WTC11 (cell line): Measurements from ENCODE around the gene GART. TPM values are rescaled to one million over a fixed set of nuclear protein-coding genes. Genes with fewer than 3 reads are reported as not detected.

ENCODE experiments used
- ATAC-seq: fragments of 200-7000 bp; cut with Tn5 transposase; 2 replicates; pipeline ENCODE4 v1.10.0; 2021; ENCODE audit warnings: mild to moderate bottlenecking, moderate library complexity
- CTCF ChIA-PET: fragments of 300-600 bp; sonication (Branson Sonifier 250); formaldehyde crosslinking; loops from one replicate; lab custom pipeline; 2021; ENCODE audit warnings: antibody characterized with exemption; lab: Charles Lee
- POLR2A ChIA-PET: fragments of 350-600 bp; sonication (Branson Sonifier 250); formaldehyde crosslinking; loops from one replicate; lab custom pipeline; 2021; ENCODE audit warnings: antibody characterized with exemption; lab: Charles Lee
- DNase-seq: peaks from one replicate; pipeline ENCODE4 v3.0.0; 2021; ENCODE audit warnings: low spot score
- H3K27ac Mint-ChIP-seq: 2 replicates; pipeline ENCODE4 v1.8.0; 2021; ENCODE audit warnings: mixed read lengths
- H3K27me3 Mint-ChIP-seq: 2 replicates; pipeline ENCODE4 v1.8.0; 2021; ENCODE audit warnings: low read depth, mild to moderate bottlenecking, moderate library complexity, mixed read lengths
- H3K36me3 Mint-ChIP-seq: 2 replicates; pipeline ENCODE4 v1.8.0; 2021; ENCODE audit warnings: mixed read lengths
- H3K4me1 Mint-ChIP-seq: 2 replicates; pipeline ENCODE4 v1.8.0; 2022; ENCODE audit warnings: mixed read lengths
- H3K4me3 Mint-ChIP-seq: 2 replicates; pipeline ENCODE4 v1.8.0; 2021; ENCODE audit warnings: mild to moderate bottlenecking, moderate library complexity, mixed read lengths
- H3K9me3 Mint-ChIP-seq: 2 replicates; pipeline ENCODE4 v1.8.0; 2021; ENCODE audit warnings: mixed read lengths
- AFF4 ChIP-seq: sonication (generic); formaldehyde crosslinking; IDR thresholded peaks from 2 replicates; pipeline ENCODE4 v1.8.1; 2023; ENCODE audit warnings: mild to moderate bottlenecking, missing genetic modification reagents, borderline replicate concordance
- ATF3 ChIP-seq: sonication (generic); formaldehyde crosslinking; conservative IDR thresholded peaks from 2 replicates; pipeline ENCODE4 v1.8.1; 2022; ENCODE audit warnings: mild to moderate bottlenecking, missing genetic modification reagents
- CBFB ChIP-seq: sonication (generic); formaldehyde crosslinking; IDR thresholded peaks from 2 replicates; pipeline ENCODE4 v1.8.1; 2022; ENCODE audit warnings: mild to moderate bottlenecking, low read depth, missing genetic modification reagents
- E2F1 ChIP-seq: sonication (generic); formaldehyde crosslinking; IDR thresholded peaks from 2 replicates; pipeline ENCODE4 v1.8.0; 2022; ENCODE audit warnings: mild to moderate bottlenecking, missing genetic modification reagents
- FOXP1 ChIP-seq: sonication (generic); formaldehyde crosslinking; IDR thresholded peaks from 2 replicates; pipeline ENCODE4 v1.8.0; 2022; ENCODE audit warnings: missing genetic modification reagents, mild to moderate bottlenecking, moderate library complexity, borderline replicate concordance
- PRDM15 ChIP-seq: sonication (generic); formaldehyde crosslinking; IDR thresholded peaks from 2 replicates; pipeline ENCODE4 v1.8.0; 2022; ENCODE audit warnings: missing genetic modification reagents
- ZNF121 ChIP-seq: sonication (generic); formaldehyde crosslinking; IDR thresholded peaks from 2 replicates; pipeline ENCODE4 v1.8.0; 2023; ENCODE audit warnings: missing genetic modification reagents
- ZNF138 ChIP-seq: sonication (generic); formaldehyde crosslinking; conservative IDR thresholded peaks from 2 replicates; pipeline ENCODE4 v1.8.1; 2022; ENCODE audit warnings: mild to moderate bottlenecking, moderate library complexity, missing genetic modification reagents
- ZNF263 ChIP-seq: sonication (generic); formaldehyde crosslinking; IDR thresholded peaks from 2 replicates; pipeline ENCODE4 v1.8.1; 2022; ENCODE audit warnings: low read depth, mild to moderate bottlenecking, moderate library complexity, missing genetic modification reagents
- ZNF317 ChIP-seq: sonication (generic); formaldehyde crosslinking; IDR thresholded peaks from 2 replicates; pipeline ENCODE4 v1.8.1; 2023; ENCODE audit warnings: low read depth, mild to moderate bottlenecking, moderate library complexity, missing genetic modification reagents, borderline replicate concordance
- total RNA-seq: library from RNA; stranded (reverse); gene quantifications from 3 replicates; pipeline ENCODE4 v1.2.3, GENCODE V29; 2021
- TF ChIP-seq, protein P1 (sequence below): sonication (generic); formaldehyde crosslinking; IDR thresholded peaks from 2 replicates; pipeline ENCODE4 v1.8.1; 2023; ENCODE audit warnings: mild to moderate bottlenecking, missing genetic modification reagents
- TF ChIP-seq, protein P2 (sequence below): sonication (generic); formaldehyde crosslinking; IDR thresholded peaks from 2 replicates; pipeline ENCODE4 v1.8.1; 2022; ENCODE audit warnings: low read depth, mild to moderate bottlenecking, moderate library complexity, missing genetic modification reagents, borderline replicate concordance
- TF ChIP-seq, protein P3 (sequence below): fragments of 250-450 bp; sonication (Bioruptor Pico); IDR thresholded peaks from 2 replicates; pipeline ENCODE4 v1.9.0; 2021; ENCODE audit warnings: moderate library complexity, mild to moderate bottlenecking, inconsistent platforms, borderline replicate concordance

The GART gene
- total RNA-seq, 1 experiment from 2014 or later, result 223 TPM

GRCh38 chr21:33478182-33478581, 63.7 kb downstream of the GART start:
- no peak for ATAC-seq
- H3K27ac Mint-ChIP-seq, result peak overlapping the region; percentile 7; the same call in 1 of the 2 replicates
- H3K9me3 Mint-ChIP-seq, result no peaks in the 10 kb centered on the region
- no peak for DNase-seq
- CTCF ChIA-PET, result no interaction called here
- H3K4me3 Mint-ChIP-seq, result peak overlapping the region; percentile 79
- H3K36me3 Mint-ChIP-seq, result no peaks in the 10 kb centered on the region
- POLR2A ChIA-PET, result no interaction called here
- peaks cover 8% of the 10 kb centered on the region for H3K27me3 Mint-ChIP-seq
- no peak for TF ChIP-seq ZNF317 (CRISPR knock-in tag)
- TF ChIP-seq, protein P1, sequence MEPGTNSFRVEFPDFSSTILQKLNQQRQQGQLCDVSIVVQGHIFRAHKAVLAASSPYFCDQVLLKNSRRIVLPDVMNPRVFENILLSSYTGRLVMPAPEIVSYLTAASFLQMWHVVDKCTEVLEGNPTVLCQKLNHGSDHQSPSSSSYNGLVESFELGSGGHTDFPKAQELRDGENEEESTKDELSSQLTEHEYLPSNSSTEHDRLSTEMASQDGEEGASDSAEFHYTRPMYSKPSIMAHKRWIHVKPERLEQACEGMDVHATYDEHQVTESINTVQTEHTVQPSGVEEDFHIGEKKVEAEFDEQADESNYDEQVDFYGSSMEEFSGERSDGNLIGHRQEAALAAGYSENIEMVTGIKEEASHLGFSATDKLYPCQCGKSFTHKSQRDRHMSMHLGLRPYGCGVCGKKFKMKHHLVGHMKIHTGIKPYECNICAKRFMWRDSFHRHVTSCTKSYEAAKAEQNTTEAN (CRISPR knock-in tag), result no peak
- TF ChIP-seq E2F1, result no peak
- no peak for TF ChIP-seq ZNF263 (CRISPR knock-in tag)
- TF ChIP-seq, protein P2, sequence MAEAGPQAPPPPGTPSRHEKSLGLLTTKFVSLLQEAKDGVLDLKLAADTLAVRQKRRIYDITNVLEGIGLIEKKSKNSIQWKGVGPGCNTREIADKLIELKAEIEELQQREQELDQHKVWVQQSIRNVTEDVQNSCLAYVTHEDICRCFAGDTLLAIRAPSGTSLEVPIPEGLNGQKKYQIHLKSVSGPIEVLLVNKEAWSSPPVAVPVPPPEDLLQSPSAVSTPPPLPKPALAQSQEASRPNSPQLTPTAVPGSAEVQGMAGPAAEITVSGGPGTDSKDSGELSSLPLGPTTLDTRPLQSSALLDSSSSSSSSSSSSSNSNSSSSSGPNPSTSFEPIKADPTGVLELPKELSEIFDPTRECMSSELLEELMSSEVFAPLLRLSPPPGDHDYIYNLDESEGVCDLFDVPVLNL (CRISPR knock-in tag), result no peak
- TF ChIP-seq, protein P3, sequence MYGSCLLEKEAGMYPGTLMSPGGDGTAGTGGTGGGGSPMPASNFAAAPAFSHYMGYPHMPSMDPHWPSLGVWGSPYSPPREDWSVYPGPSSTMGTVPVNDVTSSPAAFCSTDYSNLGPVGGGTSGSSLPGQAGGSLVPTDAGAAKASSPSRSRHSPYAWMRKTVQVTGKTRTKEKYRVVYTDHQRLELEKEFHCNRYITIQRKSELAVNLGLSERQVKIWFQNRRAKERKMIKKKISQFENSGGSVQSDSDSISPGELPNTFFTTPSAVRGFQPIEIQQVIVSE (CRISPR knock-in tag), result no peak
- no peak for TF ChIP-seq CBFB
- TF ChIP-seq FOXP1 (CRISPR knock-in tag), result no peak
- TF ChIP-seq ATF3 (CRISPR knock-in tag), result no peak
- TF ChIP-seq AFF4 (CRISPR knock-in tag), result no peak
- peaks cover 6% of the 10 kb centered on the region for H3K4me1 Mint-ChIP-seq

GRCh38 chr21:33477066-33477465, 64.9 kb downstream of the GART start:
- ChIA-PET CTCF (no interaction called here), POLR2A (no interaction called here)
- no peak for DNase-seq
- Mint-ChIP-seq H3K4me3 (no peak overlapping the region), H3K27ac (no peak overlapping the region), H3K4me1 (peaks cover 6% of the 10 kb centered on the region), H3K9me3 (no peaks in the 10 kb centered on the region), H3K27me3 (peaks cover 8% of the 10 kb centered on the region), H3K36me3 (no peaks in the 10 kb centered on the region)
- TF ChIP-seq ZNF138 (CRISPR knock-in tag), result no peak
- peak; percentile 67; the same call in 1 of the 2 replicates for TF ChIP-seq ZNF121
- TF ChIP-seq PRDM15 (CRISPR knock-in tag), result no peak
- no peak for ATAC-seq
